Fibroblast of pulmonary artery (primary cell): ENCODE results near the gene SPAG16.

Experiments used
- DNase-seq: peaks from one replicate; pipeline ENCODE4 v3.0.0-alpha.2; 2010; ENCODE audit warnings: low read depth
- H3K4me3 ChIP-seq: replicated peaks from 2 replicates; pipeline ENCODE4 v1.5.1; 2011; ENCODE audit warnings: low read depth, mild to moderate bottlenecking, control low read depth, low read length, moderate library complexity
- TF ChIP-seq, protein P1 (sequence below): IDR thresholded peaks from 2 replicates; pipeline ENCODE4 v1.5.1; 2011; ENCODE audit warnings: mild to moderate bottlenecking, control low read depth, low read length, inconsistent platforms; ENCODE audit errors: missing control alignments

SPAG16 gene

DNA sequence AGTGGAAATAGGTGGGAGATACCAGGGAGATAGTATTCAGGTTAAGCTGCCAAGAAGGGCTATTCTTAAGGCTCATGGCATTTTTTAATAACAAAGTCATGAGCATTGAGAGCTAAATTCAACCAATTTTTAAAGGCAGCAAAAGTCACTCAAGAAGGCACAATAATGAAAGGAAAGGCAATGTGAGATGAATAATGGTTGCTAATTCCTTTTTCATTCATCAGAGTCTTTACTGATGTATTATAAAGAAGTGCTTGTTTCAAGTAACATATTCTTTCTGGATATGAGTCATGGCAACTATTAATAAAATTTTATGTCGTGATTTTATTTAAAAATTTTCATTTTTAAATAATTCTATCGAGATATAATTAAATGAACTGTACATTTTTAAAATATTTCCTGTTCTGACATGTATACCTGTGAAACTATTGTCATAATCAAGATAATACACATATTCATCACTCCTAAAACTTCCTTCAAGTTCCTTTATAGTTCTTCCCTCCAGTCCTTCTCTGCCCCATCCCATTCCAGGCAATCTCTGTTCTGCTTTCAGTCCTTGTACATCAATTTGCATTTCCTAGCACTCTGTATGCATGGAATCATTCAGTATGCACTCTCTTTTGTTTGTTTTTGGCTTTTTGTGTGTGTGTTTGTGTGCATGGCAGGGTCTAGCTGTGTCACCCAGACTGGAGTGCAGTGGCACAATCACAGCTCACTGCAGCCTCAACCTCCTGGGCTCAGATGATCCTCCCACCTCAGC lies 1167.4 kb downstream of the SPAG16 start:
- TF ChIP-seq, protein P1, sequence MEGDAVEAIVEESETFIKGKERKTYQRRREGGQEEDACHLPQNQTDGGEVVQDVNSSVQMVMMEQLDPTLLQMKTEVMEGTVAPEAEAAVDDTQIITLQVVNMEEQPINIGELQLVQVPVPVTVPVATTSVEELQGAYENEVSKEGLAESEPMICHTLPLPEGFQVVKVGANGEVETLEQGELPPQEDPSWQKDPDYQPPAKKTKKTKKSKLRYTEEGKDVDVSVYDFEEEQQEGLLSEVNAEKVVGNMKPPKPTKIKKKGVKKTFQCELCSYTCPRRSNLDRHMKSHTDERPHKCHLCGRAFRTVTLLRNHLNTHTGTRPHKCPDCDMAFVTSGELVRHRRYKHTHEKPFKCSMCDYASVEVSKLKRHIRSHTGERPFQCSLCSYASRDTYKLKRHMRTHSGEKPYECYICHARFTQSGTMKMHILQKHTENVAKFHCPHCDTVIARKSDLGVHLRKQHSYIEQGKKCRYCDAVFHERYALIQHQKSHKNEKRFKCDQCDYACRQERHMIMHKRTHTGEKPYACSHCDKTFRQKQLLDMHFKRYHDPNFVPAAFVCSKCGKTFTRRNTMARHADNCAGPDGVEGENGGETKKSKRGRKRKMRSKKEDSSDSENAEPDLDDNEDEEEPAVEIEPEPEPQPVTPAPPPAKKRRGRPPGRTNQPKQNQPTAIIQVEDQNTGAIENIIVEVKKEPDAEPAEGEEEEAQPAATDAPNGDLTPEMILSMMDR, result no peak
- H3K4me3 ChIP-seq, result no peak overlapping the region
- DNase-seq, result no peak
